ENCODE data around the gene RNF182.
"Not testable (repeated sequence)": the region's sequence is repeated elsewhere in the genome, so short reads cannot be mapped to it uniquely, and the experiment has no call there.

The RNF182 gene

DNA sequence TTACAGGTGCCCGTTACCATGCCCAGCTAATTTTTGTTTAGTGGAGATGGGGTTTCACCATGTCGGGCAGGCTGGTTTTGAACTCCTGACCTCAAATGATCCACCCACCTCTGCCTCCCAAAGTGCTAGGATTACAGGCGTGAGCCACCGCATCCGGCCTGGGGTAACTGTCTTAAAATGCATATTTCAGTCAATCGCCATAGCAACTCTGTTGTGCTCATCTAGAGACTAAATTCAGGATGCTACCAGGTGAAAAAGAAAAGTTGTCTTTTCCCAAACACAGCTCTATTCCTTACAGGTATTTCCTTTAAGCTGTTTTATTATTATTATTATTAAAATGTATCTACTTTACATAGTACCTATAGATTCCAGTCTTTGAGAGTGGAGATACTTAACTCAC, 66.6 kb downstream of the RNF182 start:
- no peak overlapping the region for H3K27ac ChIP-seq
- H3K4me3 ChIP-seq = no peak overlapping the region

DNA sequence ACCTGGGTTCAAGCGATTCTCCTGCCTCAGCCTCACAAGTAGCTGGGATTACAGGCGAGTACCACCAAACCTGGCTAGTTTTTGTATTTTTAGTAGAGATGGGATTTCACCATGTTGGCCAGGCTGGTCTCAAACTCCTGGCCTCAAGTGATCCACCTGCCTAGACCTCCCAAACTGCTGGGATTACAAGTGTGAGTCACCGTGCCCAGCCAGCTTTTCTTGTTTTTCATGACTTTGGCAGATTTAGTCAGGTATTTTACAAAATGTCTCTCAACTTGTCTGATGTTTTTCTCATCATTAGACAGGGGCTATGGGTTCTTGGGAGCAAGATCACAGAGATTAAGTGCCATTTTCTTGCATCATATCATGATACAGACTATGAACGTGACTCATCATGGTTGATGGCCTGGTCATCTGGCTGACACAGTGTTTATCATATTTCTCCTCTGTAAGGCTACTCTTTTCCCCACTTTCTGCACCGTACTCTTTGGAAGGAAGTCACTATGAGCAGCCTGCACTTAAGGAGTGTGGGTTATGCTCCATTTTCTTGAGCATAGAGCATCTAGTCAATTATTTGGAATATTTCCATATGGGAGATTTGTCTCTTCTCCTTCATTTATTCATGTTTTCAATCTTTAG, 67.8 kb downstream of the RNF182 start:
- H3K4me3 ChIP-seq = no peak overlapping the region
- H3K27ac ChIP-seq = no peak overlapping the region

DNA sequence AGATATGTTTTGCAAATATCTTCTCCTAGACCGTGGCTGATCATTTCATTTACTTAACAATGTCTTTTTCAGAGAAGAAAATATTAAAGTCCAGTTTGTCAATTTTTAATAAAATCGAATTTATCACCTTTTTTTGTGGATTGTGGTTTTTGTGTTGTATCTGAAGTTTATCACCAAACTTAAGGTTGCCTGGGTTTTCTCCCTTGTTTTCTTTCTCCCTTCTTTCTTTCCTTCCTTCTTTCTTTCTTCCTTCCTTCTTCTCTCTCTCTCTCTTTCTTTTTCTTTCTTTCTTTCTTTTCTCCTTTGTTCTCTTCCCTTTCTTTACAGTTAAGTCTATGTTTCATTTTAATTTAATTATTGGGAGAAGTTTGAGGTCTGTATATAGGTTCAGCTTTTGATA, 68.7 kb downstream of the RNF182 start:
- Histone ChIP-seq H3K27ac (no peak overlapping the region), H3K4me3 (no peak overlapping the region)

DNA sequence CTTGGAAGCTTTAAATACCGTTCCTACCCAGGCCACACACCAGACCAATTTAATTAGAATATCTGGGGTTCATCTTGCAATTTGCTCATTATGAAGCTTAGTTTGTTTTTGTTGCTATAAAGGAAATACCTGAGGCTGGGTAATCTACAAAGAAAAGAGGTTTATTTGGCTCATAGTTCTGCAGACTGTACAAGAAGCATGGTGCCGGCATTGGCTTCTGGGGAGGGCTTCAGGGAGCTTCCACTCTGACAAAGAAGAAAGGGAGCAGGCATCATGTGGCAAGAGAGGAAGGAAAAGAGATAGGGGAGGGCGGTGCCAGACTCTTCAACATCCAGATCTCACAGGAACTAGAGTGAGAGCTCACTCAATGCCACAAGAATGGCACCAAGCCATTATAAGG, 73.6 kb downstream of the RNF182 start:
- Histone ChIP-seq H3K27ac (no peak overlapping the region), H3K4me3 (no peak overlapping the region)

DNA sequence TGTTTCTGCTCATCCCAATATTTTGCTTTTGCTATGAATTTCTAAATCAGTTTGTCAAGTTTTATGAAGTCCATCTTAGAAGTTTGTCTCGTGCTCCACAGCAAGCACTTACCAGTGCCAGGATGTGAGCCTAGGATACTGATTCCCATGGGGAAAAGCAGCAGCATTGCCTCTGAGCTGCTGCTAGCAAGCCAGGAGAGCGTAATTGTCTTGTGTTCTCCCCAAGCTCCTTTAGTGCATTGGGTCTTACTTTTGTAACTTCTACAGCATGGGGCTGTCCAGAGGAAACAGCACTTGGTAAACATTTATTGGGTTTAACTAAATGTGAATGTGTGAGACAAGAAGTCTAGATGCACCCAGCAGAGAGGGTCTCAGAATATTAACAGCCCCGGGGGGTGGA, 76.1 kb downstream of the RNF182 start:
- Histone ChIP-seq H3K27ac (peak overlapping the region in 3 of 21 experiments; percentile 8 to 63 (median 50)), H3K4me3 (no peak overlapping the region)

DNA sequence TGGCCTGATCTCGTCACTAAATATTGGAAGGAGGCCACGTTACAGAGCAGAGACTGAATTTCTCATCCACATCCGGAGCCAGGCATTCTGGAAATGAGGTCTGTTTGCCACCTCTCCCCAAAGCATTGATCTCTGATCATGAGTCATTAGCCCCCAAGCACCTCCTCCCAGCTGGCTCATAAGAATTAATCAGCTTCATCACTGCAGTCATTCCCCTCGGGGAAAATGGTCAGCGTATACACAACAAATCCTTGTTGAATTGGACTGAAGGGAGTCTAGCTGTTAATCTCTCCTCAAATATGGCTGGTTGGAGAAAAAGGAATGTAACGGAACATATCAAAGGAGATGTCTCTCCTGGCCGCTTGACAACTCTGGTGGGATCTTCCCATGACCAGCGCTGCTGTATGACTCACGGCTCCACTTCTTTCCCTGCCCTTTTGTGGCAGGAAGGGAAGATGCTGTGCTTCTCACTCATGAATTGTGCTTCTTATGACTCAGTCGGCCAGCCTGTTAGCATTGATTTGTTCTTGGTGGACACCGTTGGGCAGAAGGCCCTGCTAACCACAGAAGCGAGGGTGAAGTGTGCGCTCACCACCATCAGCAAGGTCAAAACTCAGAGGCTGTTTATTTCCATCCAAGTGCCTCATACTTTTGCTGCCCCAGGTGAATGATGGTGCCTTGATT, 76.7 kb downstream of the RNF182 start:
- Histone ChIP-seq H3K4me3 (no peak overlapping the region), H3K27ac (peak overlapping the region in 3 of 21 experiments; percentile 8 to 63 (median 50))

DNA sequence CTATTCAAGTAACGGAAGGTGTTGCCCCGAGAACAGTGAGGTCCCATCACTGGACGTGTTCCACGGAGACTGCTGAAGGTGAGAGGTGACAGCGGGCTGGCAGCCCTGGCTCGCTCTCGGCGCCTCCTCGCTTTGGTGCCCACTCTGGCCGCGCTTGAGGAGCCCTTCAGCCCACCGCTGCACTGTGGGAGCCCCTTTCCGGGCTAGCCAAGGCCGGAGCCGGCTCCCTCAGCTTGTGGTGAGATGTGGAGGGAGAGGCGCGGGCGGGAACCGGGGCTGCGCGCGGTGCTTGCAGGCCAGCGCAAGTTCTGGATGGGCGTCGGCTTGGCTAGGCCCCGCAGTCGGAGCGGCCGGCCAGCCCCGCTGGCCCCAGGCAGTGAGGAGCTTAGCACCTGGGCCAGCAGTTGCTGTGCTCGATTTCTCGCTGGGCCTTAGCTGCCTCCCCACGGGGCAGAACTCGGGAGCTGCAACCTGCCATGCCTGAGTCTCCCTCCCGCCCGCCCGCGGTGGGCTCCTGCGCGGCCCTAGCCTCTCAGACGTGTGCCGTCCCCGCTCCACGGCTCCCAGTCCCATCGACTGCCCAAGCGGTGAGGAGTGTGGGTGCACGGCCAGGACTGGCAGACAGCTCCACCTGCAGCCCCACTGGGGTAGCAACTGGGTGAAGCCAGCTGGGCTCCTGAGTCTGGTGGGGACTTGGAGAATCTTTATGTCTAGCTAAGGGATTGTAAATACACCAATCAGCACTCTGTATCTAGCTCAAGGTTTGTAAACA, 77.6 kb downstream of the RNF182 start:
- Histone ChIP-seq H3K27ac (peak overlapping the region in 1 of 21 experiments; percentile 63), H3K4me3 (no peak overlapping the region)

DNA sequence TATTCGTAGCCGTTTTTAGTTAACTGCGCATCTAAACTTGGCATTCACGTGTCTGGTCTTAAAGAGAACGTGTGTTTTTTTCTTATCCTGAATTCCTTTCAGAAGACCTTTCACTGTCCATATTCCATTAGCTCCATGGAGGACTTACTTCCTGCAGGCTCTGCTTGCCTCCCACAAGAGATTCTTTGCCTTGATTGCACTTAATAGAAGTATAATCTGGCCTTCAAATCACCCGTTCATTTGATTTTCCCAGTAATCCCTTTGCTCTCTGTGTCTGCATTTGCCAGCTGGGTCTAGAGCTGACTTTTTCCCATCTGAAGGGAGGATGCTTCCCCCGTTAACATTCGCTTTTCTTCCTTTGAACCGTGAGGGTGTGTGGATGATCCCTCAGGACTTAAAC, 79.5 kb downstream of the RNF182 start:
- Histone ChIP-seq H3K27ac (no peak overlapping the region), H3K4me3 (no peak overlapping the region)

DNA sequence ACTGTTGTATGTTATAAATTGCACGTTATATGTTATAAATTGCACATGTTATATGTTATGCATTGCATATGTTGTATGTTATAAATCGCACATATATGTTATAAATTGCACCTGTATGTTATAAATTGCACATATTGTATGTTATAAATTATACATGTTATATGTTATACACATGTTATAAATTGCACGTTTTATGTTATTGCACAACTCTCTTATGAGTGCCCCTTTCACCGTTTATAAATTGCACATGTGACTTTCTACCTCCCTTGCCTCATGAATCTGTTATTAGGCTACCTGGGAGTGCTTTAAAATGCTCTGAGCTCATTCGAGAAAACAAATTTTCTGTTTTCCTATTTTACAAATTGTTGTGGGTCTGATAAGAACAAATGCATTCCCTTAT, 84.1 kb downstream of the RNF182 start:
- Histone ChIP-seq H3K27ac (no peak overlapping the region), H3K4me3 (no peak overlapping the region)

DNA sequence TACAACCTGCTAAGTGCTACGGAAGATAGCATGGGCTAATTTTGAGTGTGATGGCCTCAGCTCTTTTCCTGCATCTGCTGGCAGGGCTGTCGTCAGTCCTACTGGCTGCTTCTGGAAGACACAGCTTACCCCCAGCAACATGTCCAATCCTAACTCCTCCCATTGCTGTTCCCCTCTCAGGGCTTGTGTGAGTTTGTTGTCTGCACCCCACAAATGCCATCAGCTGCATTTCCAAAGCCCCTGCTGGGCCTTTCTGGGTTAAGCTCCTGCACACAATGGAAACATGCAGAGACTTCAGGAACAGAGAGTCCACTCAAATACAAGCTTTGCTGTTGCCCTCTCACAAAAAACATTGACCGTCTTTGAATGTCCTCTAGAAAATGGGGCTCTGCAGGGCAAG, 84.7 kb downstream of the RNF182 start:
- Histone ChIP-seq H3K27ac (no peak overlapping the region), H3K4me3 (no peak overlapping the region)

DNA sequence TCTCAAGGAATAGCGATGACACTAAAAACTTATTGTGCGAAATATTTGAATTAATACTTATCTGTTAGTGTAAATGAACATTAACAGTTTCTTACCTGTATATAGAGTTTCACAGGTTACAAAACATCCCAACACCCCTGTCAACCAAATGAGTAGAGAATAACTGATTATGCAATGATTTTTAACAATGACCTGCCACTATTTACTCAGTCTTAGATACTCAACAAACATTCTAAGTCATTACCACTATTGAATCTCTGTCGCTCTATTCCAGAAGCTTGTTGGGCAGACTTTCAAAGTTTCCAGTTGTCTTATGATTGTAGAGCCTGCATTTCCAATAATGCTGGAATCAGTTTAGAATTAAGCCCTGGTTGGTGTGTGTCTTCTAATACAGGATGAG, 85.5 kb downstream of the RNF182 start:
- Histone ChIP-seq H3K27ac (no peak overlapping the region), H3K4me3 (no peak overlapping the region)

DNA sequence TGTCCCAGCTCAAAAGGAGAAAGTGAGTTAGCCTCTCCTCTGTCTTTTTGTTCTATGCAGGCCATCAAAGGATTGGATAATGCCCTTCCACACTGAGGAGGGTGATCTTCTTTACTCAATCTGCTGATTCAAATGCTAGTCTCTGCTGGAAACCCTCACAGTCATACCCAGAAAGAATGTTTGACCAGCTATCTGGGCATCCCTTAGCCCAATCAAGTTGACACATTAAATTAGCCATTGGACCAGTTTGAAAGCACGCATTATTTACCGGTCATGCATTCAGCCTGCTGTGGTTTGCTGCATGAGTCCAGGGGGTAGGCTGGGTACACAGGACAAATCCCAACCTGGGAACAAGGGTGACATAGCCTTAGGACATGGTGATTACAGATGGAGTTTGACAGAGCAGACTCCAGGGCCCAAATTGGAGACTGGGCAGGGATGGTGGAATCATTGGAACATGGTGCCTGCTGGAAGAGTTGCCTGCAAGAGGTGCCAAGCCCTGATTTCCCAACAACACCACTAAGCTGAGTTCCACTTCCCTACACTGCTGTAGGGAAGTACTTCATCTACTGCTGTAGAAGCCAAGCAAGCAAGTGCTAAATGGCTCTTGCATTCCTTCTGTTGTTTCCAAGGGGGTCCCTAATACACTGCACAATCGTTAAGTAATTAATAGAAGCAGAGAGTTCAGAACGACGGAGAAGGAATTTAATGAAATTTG, 87.7 kb downstream of the RNF182 start:
- H3K27ac ChIP-seq = no peak overlapping the region
- H3K4me3 ChIP-seq = no peak overlapping the region

DNA sequence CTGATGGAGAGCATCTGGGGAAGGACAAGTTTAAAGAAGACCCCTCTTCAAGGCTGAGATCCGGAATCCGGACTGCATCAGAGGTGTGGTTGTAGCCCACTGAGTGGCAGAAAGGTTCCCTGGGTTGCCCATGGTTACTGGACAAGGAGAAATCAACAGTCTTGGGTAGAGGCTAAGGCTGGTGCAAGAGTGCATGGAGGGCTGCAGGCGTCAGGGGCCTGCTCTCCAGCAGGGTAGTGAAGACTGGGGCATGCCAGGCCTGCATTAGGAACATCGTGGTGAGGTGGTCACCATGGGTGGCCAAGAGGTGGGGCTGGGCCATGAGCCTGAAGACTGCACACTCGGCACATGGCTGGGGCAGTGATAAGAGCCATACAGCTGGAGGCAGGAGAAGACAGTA, 91.2 kb downstream of the RNF182 start:
- H3K4me3 ChIP-seq = no peak overlapping the region
- no peak overlapping the region for H3K27ac ChIP-seq

DNA sequence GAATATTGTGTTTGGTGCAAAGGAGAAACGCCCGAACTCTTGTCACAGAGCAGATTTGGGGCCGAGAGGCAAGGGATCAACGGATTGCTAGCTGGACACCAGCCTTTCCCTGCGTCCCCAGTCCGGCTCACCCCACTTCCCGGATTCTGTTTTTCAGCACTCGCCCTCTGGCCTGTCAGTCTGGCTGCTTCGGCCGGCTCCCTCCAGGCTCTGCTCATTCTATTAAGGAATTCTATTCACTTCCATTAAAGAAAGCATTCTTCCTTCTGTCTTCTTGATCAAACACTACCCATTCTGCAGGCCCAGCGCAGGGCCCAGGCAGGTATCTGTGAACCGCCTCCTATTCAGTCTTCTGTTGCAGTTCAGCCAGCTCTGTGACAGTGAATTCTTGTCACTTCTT, 91.7 kb downstream of the RNF182 start:
- Histone ChIP-seq H3K27ac (no peak overlapping the region), H3K4me3 (no peak overlapping the region)

DNA sequence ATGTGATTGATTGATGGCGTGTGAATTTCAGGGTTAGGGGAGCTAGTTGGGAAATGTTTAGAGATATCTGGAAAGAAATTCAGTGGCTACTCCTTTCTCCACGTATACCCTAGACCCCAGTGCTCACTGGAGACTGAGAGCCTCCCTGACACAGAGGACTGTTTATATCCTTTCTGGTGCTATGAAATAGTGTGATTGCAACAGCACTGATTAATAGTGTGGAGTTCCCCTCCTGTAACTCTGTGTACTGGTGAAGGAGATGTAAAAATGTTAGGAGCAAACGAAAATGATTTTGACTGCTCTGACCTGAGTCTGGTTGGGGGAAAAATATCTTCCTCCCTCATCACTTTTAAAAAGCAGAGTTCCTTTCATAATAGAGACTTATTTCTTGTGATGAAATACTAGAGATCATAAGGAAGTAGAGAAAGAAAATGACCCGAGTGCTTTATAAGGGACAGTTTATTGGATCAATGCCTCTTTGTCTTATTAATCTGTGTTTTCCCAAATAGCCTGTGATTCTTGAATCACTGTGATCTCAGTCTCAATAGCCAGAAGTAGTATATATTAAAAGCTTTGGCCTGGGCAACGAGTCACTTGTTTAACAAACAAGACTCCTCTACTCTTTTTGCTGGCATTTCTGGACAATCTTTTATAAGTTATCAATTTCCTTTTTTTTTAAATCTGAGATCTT, 92.3 kb downstream of the RNF182 start:
- Histone ChIP-seq H3K4me3 (no peak overlapping the region), H3K27ac (no peak overlapping the region)

DNA sequence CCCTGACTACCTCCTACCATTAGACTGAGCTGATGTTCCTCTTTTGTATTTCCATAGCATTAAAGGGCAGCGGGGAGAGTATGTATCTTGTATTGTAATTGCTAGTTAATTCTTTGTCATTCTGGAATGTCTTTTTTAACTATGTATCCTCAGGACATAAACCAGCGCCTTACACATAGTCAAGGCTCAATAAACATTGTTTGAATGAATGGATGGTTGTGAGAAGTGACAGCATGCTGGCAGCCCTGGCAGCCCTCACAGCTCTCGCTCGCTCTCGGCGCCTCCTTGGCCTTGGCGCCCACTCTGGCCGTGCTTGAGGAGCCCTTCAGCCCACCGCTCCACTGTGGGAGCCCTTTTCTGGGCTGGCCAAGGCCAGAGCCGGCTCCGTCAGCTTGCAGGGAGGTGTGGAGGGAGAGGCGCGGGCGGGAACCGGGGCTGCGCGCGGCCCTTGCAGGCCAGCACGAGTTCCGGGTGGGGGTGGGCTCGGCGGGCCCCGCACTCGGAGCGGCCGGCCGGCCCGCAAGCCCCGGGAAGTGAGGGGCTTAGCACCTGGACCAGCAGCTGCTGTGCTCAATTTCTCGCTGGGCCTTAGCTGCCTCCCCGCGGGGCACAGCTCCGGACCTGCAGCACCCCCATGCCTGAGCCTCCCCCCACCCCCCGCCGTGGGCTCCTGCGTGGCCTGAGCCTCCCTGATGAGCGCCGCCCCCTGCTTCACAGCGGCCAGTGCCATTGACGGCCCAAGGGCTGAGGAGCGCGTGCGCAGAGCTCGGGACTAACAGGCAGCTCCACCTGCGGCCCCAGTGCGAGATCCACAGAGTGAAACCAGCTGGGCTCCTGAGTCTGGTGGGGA, 93.1 kb downstream of the RNF182 start:
- H3K4me3 ChIP-seq = no peak overlapping the region
- no peak overlapping the region for H3K27ac ChIP-seq

DNA sequence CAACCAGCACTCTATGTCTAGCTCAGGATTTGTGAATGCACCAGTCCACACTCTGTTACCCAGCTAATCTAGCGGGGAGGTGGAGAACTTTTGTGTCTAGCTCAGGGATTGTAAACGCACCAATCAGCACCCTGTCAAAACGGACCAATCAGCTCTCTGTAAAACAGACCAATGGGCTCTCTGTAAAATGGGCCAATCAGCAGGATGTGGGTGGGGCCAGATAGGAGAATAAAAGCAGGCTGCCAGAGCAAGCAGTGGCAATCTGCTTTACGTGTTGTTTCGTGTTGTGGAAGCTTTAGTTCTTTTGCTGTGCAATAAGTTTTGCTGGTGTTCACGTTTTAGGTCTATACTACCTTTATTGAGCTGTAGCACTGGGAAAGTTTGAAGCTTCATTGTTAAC, 93.8 kb downstream of the RNF182 start:
- not testable (repeated sequence) for H3K27ac ChIP-seq, H3K4me3 ChIP-seq

DNA sequence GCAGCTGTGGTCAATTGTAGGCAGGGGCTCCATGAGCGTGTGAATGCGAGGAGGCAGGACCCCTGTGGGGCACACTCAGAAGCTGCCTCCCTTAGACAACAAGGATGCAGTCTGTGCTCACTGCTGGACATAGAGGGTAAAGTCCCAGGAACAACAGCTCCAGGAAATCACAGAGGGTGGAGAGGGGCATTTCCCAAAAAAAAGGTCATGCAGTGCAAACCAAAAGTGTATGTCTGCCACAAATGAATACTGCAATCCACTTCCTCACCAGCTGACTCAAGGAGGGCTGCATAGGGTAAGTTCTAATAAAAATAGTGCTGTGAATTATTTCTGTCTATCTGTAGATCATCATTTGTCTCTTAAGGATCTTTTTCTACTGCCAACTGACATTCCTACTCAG, 95.8 kb downstream of the RNF182 start:
- Histone ChIP-seq H3K27ac (no peak overlapping the region), H3K4me3 (no peak overlapping the region)

DNA sequence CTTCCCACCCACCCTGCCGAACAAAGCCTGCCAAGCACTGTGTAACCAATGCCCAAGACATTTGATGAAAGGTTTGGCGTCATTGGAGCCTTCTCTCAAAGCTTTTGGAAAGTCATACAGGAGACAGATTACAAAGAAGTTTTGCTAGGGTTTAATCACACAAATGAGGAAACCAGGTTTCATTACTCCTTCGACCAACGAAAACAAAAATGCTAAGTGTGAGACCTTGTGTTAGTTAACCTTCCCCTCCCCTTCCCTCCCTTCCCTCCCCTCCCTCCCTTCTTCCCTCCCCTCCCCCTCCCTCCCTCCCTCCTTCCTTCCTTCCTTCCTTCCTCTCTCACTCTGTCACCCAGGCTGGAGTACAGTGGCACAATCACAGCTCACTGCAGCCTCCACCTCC, 96.7 kb downstream of the RNF182 start:
- H3K4me3 ChIP-seq = no peak overlapping the region
- no peak overlapping the region for H3K27ac ChIP-seq
